ENCODE data around the gene SETD7.

Gene SETD7

DNA sequence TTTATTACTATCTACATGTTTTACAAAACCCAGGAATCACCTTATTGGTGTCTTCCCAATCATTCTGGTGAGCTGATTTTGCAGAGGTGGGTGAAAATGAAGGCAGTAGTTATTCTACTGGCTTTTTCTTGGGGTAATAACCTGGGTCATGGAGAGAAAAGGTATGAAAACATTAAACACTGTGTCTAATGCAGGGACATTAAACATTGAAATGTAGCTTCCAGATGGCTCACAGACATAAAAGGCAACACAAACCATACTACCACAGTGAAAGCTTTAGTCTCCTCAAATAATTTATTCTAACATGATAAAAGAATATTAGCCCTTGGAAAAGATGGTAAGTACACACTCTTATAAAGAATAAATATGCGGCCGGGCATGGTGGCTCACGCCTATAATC is 8.0 kb downstream of the SETD7 start:
- DNase-seq = no peak

DNA sequence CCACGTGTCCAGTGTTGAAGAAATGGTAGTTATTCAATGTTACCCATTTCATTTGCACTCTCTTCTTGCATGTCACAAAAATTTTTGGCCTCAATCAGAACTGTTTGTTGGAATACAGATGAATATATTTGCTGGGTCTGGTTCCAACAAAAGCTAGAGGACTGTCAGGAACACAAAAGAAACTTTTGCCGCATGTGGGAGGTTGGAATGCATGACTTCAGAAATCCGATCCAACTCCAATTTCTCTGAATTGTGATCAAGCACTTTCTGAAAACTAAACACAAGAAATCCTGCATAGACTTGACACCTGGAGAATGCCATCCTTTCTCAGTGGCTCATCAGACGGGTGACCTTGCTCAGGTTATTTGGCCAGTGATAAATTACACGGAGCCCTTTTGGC is 15.4 kb downstream of the SETD7 start:
- no peak for DNase-seq

DNA sequence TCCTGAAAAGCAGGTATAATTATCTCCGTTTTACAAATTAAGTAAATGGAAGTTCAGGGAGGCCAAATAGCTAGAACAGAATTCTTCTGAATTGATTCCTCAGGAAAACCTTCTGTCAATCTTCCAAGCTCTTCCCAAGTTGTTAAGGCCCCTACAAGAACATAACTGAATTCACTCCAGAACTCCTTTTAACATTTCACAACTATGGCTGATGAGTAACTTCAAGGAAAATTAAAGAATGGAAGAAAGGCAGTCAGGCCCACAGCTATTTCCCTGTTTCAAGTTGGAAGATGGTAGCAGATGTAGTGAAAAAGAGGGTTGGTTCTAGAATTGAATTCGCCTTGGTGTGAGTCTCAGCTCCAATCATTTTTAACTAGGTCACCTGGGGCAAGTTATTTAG is 15.9 kb downstream of the SETD7 start:
- no peak for DNase-seq

DNA sequence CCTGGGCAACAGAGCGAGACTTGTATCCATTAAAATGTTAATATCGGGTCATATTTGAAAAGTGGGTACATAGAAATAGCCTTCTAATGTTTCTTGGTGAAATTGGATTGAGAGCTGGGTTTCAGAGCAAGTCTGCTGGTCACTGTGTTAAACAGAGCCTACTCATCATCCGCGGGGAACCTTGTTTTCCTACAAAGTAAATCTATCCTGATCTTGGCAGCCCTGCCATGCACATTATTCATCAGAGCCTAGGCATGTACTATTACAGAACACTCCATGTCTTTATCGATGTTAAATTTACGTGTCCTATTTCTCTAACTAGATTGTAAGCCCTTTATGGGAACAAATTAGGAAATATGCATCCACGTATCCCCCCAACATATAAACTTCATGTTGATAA is 18.7 kb downstream of the SETD7 start:
- no peak for DNase-seq

DNA sequence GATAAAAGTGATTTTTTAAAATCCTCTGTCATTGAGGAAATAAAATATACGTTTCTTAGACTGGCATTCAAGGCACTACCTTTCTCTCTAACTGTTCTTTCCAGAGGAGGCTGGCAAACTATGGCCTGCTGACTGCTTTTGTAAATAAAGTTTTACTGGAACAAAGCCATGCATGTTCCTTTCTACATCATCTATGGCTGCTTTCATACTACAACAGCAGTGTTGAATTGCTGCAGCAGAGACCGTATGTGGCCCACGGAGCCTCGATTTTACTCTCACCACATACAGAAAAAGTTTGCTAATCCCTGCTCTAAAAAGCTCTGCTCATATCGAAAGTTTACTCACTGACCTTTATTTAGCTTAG is 20.2 kb downstream of the SETD7 start:
- DNase-seq = no peak

DNA sequence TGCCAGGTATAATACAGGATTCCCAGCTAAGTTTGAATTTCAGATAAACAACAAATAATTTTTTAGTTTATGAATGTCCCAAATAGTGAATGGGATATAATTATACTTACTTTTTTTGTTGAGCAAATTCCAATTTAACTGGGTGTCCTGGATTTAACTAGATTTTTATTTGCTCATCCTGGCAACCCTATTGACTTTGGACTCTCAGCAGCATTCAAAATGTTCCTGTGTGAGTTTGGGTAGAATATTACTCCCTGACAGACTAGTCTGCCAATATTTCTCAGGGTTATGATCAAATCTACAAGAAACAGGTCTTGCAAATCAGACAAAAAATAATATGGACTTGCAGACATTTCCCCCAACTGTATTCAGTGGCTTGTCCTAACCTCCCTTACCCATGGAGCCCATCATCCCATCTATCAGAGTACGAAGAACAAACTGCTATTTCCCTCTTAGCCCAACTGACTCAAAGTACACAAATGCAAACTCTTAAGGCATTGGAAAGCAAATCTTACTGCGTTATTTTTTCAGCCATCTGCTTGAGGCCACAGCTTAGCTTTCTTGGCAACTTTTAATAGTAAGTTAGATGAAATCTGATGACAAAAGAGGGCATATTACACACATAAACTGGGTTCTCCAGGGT is 20.7 kb downstream of the SETD7 start:
- no peak for DNase-seq

DNA sequence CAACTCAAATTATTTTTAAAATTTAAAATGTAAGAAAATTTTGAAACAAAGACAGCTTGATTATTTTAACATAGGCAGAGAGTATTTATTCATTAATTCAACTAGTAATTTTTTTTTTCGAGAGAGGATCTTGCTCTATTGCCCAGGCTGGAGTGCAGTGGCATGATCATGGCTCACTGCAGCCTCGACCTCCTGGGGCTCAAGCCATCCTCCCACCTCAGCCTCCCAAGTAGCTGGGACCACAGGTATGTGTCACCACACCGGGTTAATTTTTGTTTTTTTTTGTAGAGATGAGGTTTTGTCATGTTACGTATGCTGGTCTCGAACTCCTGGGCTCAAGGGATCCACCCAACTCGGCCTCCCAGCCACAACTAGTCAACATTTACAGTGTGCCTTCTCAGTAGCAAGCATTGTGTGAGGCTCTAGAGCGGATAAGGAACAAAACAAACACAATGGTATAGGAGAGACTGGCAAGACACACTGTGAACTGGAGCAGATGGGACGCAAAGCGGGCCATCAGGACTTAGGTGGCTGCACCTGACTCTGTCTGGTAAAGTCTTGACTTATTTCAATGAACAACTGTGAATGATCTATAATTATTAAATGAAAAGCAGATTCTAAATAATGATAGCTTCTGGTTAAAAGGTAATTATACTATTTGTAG is 21.6 kb downstream of the SETD7 start:
- no peak for DNase-seq

DNA sequence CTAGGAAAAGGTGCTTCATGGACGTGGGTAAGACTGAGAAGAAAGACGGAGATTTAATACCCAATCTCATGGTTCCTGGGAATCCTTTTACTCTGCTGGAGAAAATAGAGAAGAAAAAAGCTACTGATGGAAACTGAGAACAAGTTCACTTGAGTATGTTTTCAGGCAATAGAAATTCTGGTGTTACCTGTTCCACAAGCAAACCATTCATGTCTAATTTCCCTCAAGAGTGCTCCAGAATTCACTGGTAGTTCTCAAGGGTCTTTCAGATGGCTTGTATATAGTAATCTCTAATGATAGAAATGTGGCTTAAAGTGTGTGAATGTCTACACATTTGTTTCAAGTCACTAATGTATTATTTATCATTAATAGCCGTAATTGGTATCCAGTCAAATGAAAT is 22.5 kb downstream of the SETD7 start:
- no peak for DNase-seq

DNA sequence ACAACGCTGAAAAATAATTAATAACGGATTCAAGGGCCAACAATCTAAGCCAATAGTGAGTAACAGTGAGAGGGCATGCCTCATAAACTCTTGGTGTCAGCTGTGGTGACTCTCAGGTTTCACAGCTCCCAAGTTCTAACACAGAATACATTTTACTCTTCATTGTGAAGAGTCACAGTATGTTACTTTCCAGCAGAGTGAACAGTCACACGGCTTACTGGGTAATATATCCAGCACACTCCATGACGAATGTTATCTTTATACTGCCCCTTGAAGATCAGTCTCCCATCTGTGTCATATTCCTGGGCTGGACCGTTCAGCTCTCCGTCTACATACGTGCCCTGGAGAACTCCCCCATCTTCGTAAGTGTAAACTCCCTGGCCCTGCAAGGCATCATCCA is 23.1 kb downstream of the SETD7 start:
- no peak for DNase-seq

DNA sequence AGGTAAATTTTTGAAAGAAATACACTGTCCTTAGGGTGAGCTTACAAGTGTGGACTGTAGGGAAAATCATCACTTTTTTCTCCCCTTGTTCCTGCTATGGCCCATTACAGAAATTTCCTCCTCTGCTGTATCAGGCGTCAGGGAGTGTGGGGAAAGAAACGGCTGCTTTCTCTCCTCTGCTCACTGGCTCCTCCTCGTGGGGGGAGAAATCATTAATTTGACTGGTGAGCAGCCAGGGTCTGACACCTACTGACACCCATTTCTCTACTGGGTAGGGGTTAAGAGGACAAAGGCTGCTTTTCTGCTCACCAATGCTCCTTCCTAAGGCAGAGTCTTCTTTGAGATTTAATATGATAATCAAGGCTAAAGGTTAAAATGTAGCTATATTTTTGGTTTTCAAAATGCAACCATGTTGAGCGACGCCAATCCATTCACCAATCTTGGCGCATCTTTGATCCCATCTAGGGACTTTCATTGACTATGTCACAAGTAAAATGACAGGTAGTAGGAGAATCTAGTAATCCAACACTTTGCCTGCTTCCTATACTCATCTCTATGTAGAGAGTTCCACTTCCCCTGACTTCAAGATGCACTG is 25.1 kb downstream of the SETD7 start:
- no peak for DNase-seq

DNA sequence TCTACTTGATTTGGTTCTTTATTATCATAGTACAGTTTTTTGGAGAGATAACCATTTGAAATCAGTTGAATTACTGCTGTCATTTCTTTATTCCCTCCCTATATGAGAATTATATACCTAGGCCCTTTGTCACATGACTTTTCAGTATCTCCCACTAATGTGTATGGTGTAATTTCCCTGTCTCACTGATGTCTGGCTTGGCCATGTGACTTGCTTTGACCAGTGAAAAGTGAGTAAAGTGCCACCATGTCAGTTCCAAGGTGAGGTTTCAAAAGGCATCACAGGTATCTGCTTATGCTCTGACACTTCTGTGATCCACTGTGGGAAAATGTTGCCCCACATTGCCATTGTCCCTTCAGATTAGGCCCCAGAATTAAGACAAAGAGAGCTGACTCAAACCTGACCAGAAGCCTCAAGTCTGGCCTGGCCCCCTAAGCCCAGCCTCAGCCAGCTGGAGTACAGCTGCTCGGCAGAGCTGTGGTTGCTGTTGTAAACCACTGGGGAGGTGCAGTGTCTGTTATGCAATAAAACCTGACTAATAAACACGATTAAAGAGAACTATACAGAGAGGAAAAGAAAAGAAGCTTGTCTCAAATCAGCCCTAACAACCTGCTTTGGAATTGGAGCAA is 27.5 kb downstream of the SETD7 start:
- no peak for DNase-seq

DNA sequence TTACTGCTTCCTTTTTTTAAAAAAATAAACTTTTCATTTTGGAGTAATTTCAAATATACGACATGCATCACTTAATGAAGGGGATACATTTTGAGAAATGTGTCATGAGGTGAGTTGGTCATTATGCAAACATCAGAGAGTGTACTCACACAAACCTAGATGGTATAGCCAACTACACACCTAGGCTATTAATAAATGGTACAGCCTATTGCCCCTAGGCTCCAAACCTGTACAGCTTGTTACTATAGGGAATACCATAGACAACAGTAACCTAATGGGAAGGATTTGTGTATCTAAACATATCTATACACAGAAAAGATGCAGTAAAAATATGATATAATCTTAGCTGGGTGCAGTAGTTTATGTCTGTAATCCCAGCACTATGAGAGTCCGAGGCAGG is 29.1 kb downstream of the SETD7 start:
- no peak for DNase-seq

DNA sequence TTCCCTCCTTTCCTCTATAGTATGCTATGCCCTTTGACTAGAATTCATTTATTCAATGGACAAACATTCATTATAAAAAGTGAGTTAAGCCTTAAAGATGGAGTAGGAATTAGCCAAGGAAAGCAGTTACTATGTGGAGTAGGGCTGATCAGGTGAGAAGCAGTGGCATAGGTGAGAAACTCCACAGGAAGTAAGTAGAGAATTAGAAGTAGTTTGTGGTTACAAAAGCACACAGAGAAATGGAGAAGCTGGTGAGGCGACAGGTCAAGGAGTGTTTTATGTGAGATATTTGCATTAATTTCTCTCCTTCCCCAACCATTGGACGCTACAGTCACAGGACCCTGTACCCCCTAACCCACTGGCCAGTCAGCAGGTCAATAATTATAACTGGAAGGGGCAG is 30.6 kb downstream of the SETD7 start:
- DNase-seq = no peak

DNA sequence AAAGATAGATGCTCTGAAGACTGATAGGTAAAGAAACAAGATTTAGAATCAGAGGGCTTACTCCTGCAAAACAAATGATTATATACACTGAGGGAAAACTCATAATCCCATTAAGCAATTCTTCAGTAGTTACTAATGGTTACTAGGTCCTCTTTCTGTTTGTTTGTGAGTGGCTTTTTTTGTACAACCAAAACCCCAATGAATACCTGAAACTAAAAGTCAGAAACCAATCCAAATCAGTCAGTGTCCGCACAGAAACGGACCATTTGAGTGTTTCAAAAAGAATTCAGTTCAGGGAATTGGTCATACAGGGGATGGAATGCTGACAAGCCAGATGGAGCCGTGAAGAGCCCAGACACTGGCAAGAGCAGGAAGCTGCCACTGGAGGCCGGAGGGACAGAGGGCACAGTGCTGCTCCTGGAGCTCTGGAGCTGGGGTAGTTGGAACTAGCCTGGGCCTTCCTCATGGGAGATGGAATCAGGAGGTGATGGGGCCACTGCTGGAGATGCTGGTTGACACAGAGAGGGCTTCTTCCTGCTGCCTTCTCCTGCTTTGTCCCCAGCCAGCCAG is 31.9 kb downstream of the SETD7 start:
- DNase-seq = no peak

DNA sequence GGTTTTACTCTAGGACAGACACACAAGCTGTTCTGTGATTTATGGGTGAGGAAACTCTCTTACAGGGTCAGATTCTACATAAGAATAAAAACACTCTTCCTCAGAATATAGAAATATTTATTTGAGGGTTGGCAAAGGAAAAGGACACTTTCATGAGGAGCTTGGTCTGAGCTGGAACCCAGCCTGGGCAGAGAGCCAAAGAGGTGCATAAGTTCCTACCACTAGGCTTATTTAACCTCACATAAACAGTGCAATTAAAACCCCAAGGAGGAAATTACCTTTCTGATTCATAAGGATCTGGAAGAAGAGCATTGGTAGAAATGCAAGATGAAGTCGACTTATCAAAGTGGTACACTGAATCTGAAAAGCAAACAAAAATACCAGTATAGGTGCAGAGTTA is 32.9 kb downstream of the SETD7 start:
- DNase-seq = no peak

DNA sequence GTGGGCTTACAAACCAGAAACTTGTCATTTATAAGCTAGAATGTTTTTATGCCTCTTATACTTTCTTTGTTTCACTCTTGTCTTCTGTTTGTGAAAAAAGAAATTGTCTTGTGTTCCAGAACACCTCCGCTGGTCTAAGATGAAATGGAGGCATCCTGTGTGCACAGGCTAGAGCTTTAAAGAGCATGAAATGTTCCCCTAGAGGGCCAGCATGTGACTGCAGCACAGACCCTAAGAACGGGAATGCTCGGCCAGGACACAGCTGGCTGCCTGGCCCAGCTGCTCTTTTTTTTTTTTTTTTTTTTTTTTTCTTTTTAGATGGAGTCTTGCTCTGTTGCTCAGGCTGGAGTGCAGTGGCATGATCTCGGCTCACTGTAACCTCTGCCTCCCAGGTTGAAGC is 33.6 kb downstream of the SETD7 start:
- DNase-seq = no peak

DNA sequence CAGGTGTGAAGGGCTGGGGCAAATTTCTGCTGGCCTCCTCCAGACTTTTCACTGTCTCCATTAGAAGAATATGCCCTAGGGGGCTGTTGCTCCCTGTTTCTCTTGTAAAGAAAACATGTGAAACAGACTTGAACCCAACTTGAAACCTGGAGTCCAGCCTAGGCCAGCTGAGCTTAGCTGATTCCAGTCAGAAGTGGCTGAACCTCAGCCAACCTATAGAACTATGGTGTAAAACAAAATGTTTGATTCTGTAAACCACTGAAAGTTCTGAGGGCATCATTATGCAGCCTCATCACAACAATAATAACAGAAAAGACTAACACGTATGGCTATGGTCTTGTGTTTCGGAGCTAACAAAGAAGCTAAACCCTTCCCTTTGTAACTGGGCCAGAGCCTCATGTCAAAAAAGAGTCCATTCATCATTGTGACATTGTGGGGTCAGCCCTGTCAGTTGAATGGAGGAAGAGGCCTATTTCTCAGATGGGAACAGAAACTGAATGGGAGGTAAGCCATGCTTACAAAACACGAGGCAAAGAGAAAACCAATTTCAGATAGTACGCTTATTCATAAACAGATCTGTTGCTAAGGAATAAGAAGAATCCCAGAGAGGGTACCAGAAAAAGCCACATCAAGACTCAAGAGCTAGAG is 34.1 kb downstream of the SETD7 start:
- DNase-seq = no peak

DNA sequence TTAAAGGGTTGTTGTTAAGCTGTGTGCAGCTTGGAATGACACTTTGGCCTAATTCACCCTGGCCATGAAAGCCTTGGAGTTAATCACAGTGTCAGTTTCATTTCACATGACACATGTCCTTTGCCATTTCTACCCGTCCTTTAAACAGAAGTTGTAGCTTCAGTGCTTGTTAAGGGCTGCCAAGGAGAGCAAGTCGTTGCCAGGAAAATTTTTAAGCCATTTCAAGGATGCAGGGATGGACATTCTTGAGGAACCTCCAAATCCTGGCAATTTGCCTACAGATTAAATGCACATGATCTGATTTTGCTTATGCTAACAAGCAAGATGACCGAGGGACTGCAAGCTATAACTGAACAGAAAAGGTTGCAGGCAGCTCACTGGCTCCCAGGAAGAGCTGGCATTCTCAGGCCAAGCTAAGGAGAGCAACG is 40.5 kb downstream of the SETD7 start:
- DNase-seq = no peak

DNA sequence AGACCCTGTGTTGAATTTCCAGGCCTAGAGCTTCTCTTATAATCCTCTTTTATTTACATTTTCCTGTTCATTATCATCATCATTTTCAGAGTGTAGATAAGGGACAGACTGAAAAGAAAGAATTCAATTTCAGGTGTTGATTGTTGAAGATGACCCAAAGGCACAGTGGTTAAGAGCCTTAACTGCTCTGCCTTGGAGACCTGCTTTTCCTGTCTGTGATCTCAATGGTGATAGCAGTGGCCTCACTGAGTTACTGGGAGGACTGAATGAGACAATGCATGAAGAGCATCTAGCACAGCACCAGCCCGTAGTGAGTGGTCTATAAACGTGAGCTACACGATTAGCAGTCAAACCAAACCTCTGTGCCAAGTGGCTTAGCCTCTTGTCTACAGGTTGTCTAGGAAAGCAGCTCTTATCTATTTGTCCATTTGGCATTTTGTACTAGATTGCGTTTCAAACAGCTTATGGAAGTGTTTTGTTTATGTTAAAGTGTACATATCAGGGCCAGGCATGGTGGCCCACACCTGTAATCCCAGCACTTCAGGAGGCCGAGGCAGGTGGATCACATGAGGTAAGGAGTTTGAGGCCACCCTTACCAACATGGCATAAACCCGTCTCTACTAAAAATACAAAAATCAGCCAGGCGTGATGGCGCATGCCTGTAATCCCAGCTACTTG is 41.5 kb downstream of the SETD7 start:
- DNase-seq = no peak

DNA sequence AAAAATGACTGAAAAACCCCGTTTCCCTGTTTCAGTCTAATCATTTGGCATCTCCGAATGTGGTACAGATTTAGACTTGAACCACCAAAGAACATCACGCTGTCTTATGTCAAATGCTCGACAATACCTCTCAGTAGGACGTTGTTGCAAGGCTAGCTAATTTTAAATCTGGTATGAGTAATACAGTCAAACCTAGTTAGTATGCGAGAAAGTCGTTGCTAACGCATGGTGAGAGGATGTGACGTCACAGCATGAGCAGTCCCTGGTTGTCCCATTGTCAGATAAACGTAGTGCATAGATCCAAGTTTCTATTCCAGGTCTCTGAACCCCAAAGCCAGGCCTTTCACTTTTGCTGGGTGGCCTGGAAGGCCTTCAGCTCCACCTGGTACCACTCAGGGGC is 44.7 kb downstream of the SETD7 start:
- no peak for DNase-seq

DNA sequence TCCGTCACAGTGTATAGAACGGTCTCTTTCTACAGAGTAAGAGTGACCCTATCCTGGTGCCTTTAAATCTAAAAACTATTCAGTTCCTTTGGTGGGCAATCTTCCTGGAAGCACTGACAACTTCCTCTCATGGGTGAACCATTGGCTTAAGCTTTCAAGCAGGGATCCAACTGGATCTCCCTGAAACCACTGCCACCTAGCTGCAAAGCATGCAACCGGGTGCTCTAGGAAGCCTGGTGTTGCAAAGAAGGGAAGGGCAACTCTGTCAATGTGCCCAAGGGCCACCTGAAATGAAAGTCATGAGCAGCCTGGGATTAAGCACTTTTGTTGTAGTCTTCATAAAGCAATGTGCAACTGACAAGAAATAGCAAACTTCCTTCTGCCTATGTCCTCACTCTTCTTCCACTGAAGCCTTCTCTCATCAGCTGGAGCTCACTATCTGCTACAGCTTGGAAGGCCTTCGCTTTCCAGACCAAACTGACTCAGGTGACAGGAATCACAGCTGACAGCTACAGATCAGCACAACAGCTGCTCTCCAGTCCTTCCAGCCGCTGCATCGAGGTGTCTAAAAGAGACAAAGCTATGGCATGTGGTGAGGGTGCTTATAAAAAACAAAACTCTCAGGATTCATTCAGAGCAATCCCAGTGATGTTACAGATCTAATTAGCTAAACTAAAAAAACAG is 46.1 kb downstream of the SETD7 start:
- no peak for DNase-seq

DNA sequence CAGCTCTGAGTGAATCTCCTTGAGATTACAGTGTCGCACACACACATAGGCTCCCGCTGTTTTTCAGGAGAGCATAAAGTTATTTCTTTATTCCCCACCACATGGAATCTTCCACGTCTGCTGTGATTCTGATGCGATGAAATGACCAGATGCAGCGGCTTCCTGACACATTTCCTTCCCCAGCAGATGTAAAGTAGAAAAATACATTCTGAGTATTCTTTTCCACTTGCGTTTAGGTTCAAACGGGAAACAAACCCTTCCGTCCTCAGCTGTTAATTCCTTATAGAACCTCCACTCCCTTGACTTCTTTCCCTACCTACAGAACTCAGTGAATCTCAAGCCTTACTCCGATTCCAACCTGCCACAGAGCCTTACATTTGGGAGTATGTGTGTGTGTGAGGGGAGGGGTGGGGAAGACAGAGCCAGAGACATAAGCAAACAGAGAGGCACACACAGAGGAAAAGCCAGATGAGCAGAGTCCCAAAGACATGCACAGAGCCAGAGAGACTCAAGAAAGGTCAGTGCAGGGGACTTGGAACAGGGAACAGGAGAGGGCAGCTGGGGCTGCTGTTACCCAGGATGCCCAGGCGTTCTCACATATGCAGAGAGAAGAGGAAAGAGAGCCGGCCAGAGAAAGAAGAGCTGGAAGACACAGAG is 47.3 kb downstream of the SETD7 start:
- DNase-seq = no peak

Measured in cerebellar nuclear complex (tissue), 1 donor.